HG03460 (cell line): Measurements from ENCODE around the gene GPBP1.
"Not testable (repeated sequence)": the region's sequence is repeated elsewhere in the genome, so short reads cannot be mapped to it uniquely, and the experiment has no call there.

Source experiments
- ATAC-seq: cut with Tn5 transposase; IDR thresholded peaks from one replicate; pipeline ENCODE4 v1.9.1; 2021; ENCODE audit not compliant: unreplicated experiment

Gene GPBP1

DNA sequence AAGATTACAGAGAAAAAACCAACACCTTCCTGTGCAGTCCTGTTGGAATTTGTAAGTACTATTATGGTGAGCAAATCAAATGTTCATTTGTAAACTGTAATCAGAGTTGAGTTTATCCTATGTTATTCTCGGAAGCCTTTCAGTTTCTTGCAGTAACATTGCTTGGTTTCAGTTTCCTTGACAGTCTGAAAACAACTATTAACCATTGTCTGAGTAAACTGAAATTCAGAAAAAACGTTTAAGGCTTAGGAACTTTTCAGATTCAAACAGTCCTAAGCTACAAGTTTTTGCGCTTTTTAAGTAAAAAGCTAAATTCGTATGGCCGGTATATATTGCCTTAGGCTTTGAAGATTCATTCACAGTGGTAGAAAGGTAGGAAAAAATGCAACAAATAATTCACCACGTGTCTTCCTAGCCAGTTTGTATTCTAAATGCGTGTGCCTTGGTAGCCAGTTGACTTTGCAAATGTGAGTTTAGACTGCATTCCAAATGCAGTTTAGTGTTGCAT lies 2.5 kb downstream of the GPBP1 start:
- no peak for ATAC-seq

DNA sequence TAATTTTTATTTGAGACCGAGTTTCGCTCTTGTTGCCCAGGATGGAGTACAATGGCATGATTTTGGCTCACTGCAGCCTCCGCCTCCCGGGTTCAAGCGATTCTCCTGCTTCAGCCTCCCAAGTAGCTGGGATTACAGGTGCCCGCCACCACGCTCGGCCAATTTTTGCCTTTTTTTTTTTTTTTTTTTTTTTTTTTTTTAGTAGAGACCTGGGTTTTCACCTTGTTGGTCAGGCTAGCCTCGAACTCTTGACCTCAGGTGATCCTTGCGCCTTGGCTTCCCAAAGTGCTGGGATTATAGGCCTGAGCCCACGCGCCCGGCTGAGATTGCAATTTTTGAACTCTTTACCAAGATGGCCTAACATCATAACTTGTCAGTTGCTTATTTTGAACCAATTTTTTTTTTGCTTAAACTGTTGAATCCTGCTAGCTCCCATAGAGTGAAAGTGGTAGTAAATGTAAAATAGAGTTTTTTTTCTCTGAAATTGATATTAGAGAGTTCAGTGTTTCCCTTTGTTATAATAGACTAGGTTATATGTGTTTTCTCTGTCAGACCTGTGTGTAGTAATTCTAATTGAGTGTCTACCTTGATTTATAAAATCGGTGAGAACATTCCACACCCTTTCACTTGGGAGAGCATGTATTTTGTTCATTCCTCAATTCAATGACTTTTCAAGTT lies 3.8 kb downstream of the GPBP1 start:
- ATAC-seq, result no peak

DNA sequence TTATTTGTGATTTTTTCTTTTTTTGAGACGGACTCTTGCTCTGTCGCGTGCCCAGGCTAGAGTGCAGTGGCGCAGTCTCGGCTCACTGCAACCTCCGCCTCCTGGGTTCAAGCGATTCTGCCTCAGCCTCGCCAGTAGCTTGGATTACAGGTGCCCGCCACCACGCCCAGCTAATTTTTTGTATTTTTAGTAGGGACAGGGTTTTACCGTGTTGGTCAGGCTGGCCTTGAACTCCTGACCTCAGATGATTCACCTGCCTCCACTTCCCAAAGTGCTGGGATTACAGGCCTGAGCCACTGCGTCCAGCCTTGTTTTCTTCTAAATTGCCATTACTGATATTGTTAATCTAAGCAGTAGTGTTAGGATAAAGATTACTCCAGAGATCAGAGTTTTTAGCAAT lies 4.4 kb downstream of the GPBP1 start:
- not testable (repeated sequence) for ATAC-seq

DNA sequence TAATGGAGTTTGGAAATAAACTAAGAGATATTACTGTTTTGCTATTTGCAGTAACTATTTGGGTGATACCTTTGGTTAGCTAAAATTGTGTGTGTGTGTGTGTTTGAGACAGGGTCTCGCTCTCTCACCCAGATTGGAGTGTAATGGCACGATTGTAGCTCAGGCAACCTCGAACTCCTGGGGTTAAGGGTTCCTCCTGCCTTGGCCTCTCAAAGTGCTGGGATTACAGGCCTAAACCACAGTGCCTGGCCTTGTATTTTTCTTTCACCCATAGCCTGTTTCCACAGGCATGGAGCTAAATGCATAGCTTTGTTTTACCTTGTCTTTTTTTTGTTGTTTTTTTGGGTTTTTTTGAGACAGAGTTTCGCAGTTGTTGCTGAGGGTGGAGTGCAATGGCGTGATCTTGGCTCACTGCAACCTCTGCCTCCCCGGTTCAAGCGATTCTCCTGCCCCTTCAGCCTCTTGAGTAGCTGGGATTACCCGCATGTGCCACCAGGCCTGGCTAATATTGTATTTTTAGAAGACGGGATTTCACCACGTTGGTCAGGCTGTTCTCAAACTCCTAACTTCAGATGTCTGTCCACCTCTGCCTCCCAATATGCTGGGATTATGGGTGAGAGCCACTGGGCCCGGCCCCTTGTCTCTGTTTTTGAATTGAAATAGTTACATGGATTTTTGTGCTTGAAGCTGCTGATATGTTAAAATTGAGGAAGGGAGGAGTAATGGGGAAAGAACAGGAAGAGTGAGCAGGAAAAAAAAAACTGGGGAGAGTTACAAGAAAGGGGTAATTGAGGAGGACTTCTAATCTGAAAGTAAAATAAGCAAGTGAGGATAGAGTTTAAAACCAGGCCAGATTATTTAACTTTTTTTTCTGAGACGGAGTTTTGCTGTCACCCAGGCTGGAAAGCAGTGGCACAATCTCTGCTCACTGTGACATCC lies 5.7 kb downstream of the GPBP1 start:
- ATAC-seq, result no peak

DNA sequence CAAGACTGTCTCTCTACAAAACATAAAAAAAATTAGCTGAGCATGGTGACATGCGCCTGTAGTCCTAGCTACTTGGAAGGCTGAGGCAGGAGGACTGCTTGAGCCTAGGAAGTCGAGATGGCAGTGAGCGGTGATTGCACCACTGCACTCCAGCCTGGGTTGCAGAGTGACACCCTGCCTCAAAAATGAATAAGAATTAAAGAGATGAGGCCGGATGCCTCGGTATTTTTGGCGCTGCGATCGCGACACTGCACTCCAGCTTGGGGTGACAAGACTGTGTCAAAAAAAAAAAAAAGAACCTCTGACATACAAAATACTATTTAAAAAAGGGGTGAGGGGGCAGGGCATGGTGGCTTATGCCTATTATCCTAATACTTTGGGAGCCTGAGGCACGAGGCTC lies 7.3 kb downstream of the GPBP1 start:
- ATAC-seq, result no peak

DNA sequence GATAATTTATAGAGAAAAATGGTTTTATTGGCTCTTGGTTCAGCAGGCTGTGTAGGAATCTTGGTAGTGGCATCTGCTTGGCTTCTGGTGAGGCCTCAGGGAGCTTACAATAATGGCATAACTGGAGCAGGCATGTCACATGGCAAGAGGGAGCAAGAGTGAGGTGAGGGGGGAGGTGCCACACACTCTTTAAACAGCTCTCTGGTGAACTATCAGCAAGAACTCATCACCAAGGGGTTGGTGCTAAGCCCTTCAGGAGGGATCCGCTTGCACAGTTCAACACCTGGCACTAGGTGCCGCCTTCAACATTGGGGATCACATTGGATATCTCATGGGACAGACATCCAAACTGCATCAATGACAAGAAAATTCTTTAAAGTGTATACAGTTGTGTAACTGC lies 10.5 kb downstream of the GPBP1 start:
- no peak for ATAC-seq

DNA sequence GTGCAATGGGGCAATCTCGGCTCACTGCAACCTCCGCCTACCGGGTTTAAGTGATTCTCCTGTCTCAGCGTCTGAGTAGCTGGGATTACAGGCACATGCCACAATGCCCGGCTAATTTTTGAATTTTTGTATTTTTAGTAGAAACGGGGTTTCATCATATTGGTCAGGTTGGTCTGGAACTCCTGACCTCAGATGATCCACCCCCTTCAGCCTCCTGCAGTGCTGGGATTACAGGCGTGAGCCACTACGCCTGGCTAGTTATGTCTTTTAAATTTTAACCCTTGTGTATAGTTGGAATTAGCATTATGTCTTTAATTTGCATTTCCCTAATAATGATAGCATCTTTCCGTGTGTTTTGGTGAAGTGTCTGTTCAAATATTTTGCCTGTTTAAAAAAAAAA lies 11.5 kb downstream of the GPBP1 start:
- ATAC-seq, result no peak

DNA sequence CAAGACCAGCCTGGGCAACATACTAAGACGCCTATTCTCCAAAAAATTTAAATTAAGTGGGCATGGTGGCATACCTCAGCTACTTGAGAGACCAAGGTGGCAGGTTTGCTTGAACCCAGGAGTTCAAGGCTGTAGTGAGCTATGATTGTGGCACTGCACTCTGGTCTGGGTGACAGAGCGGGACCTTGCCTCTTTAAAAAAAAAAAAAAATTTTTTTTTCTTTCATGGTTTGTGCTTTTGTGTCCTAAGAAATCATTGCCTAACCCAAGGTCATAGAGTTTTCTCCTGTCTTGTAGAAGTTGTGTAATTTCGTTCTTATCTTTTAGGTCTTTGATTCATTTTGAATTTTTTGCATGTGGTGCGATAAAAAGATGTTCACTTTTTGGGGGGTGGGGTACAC lies 12.3 kb downstream of the GPBP1 start:
- no peak for ATAC-seq

DNA sequence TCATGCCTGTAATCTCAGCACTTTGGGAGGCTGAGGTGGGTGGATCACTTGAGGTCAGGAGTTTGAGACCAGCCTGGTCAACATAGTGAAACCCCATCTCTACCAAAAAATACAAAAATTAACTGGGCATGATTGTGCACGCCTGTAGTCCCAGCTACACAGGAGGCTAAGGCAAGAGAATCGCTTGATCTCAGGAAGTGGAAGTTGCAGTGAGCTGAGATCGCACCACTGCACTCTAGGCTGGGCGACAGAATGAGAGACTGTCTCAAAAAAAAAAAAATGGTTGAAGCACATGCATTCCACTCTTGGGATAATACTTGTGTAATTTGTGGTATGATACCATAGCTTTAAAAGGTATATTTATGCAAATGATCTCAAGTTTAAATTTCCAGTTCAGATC lies 14.1 kb downstream of the GPBP1 start:
- not testable (repeated sequence) for ATAC-seq

DNA sequence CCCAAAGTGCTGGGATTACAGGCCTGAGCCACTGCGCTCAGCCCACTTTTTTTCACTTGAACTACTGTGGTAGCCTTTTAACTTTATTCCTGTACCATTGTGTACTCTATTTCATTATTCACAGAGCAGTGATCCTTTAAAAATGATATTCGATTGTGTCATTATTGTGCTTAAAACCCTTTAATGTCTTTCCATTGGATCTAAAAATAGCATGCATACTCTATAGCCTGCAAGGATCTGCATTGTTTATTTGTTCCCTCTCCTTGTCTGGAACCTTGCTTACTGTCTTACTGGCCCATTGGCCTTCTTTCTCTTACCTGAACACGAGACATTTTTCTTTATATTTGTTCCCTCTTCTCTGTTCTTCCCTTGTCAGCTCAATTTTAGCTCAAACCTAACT lies 15.7 kb downstream of the GPBP1 start:
- no peak for ATAC-seq

DNA sequence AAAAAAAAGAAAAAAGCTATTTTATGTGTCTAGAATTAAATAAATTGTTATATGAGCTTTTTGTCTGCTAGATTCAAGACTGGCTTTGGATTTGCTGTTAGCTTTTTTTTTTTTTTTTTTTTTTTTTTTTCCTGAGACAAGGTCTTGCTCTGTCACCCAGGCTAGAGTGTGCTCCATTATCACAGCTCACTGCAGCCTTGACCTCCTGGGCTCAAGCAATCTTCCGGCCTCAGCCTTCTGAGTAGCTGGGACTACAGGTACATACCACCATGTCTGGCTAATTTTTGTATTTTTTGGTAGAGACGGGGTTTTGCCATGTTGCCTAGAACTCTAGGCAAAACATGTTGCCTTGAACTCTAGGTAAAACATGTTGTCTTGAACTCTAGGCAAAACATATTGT lies 16.7 kb downstream of the GPBP1 start:
- ATAC-seq, result no peak

DNA sequence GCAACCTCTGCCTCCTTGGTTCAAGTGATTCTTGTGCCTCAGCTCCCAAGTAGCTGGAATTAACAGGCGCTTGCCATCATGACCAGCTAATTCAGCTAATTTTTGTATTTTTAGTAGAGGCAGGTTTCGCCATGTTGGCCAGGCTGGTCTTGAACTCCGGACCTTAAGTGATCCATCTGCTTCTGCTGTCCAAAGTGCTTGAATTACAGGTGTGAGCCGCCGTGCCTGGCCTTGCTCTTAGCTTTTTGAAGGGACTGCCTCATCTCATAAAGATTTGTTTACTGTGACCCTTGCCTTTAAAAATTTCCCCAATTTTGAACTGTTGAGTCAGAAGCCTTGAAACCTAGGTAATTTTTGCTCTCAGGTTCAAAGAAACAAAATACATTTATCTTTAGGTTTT lies 17.3 kb downstream of the GPBP1 start:
- ATAC-seq, result no peak

DNA sequence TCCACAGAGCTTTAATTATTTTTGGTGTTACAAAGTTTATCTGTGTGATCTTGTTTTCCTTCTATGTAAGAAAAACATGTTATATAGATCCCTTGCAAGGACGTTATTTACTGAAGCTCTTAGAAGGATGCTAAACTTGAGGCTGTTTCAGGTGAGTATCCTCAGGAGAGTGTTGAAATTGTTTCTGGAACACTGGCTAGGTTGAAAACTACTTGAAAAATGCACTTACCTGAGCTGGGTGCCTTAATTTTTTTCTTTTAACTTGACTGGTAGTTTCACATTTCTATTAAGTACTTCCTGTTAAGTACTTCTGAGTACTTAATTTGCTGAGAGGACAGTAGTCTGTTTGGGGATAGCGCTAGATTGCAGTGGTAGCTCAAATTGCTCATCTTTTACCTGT lies 18.1 kb downstream of the GPBP1 start:
- no peak for ATAC-seq

DNA sequence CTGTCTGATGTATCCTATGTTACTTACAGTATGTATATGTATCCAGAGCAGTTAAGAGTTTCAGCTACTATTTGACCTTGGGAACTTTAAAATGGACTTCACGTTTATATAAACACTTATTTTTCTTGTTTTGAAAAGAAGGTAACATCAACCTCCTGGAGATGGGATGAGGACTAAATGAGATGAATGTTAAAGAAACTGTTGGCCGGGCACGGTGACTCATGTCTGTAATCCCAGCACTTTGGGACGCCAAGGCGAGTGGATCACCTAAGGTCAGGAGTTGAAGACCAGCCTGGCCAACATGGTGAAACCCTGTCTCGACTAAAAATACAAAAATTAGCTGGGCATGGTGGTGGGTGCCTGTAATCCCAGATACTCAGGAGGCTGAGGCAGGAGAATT lies 19.0 kb downstream of the GPBP1 start:
- ATAC-seq, result not testable (repeated sequence)

DNA sequence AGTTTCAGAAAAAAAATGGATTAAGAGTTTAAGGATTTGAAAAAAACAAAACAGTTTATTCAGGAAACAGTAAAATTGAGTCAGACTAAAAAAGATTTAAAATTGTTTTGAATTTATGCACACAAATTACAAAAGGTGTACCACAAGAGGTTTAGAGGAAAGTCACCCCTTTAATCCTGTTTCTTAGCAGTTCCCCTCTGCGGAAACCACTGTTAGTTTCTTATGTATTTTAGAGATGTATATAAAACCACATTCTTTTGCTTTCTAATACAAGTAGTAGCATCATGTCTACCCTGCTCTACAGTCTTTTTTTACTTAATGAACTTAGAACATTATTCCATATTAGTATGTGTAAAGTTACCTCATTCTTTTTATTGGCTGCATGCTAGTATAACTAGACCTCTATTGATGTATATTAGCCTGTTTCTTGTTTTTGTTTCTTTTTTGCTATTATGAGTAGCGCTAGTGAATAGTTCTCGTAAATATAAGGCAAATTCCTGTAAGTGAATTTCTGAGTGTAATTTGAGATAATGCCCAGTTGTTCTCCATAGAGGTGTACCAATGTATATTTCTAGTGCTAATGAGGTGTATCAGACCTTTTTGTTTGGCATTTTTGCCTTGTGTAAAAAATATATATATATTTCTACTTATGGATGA lies 20.0 kb downstream of the GPBP1 start:
- ATAC-seq, result no peak

DNA sequence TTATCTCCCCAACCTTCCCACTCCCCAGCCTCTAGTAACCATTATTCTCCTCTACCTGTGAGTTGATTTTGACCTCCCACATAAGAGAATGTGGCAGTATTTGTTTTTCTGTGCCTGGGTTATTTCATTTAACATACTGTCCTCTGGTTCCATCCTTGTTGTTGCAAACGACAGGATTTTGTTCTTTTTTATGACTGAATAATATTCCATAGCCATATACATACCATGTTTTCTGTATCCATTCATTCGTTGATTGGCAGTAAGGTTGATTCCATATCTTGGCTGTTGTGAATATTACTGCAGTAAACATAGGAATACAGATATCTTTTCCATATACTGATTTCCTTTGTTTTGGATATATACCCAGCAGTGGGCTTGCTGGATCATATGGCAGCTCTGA lies 20.8 kb downstream of the GPBP1 start:
- no peak for ATAC-seq

DNA sequence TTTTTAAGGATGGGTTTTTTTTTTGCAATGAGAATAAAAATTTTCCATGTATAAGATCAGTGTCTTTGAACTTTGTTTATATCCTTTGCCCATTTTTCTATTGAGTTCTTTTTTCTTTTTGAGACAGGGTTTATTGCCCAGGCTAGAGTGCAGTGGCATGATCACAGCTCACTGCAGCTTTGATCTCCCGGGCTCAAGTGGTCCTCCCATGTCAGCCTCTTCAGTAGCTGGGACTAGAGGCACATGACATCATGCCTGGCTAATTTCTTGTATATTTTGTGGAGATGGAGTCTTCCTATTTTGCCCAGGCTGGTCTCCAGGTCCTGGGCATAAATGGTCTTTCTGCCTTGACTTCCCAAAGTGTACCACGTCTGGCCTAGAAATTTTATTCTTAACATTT lies 21.2 kb downstream of the GPBP1 start:
- no peak for ATAC-seq

DNA sequence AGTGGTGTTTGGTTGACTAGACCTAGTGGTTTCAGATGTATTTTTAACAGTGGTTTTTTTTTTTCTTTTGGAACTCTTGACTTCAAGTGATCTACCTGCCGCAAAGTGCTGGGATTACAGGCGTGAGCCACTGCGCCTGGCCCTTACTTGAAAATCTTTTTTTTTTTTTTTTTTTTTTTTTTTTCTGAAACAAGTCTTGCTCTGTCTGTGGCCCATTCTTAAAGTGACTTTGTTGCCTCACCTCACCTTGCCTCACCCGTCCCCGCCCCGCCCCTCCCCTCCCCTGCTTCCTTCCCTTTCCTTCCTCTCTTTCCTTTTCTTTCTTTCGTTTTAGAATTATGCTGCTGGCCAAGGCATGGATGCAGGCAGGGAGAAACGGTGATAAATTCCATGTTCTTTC lies 26.0 kb downstream of the GPBP1 start:
- no peak for ATAC-seq

DNA sequence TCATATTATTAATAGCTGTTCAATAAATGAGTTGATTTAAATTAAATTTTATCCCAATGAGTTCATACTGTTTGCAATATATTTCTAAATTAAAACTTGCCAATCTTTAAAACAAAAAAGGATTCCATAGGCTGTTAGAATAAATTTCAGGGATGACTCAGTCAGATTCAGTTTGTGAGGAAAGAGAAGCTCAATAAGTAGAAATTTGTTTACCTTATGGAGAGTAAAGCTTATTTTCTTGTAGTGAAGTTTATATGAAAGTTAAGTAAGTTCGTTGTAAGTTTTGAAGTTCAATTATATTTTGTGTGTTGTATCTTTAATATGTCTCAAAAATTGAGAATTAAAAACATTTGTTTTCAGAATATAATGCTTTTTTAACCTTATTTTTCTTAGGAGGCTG lies 29.0 kb downstream of the GPBP1 start:
- no peak for ATAC-seq

DNA sequence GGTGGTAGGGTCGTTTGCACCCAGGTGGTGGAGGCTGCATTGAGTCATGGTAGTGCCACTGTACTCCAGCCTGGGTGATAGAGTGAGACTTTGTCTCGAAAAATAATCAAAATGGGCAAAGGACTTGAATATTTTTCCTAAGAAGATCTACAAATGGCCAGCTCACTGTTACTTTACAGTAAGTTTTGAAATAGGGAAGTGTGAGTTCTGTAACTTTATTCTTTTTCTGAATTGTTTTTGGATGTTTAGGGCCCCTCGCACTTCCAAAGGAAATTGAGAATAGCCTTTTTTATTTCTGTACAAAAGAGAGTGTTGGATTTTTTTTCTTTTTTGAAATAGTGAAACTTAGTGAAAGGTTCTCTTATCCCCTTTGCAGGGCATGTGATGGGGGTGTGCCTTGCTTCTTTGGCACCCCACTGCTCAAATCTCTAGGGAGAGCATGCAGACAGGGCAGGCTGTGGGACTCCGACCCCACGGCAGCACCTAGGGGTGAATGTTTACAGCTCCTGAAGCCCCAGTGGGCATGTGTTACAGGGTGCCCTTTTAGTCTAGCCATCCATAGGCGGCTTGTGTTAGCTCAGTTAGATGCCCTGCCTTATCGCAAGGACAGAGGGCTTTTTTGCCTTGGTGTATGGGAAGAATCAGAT lies 33.3 kb downstream of the GPBP1 start:
- ATAC-seq, result no peak

DNA sequence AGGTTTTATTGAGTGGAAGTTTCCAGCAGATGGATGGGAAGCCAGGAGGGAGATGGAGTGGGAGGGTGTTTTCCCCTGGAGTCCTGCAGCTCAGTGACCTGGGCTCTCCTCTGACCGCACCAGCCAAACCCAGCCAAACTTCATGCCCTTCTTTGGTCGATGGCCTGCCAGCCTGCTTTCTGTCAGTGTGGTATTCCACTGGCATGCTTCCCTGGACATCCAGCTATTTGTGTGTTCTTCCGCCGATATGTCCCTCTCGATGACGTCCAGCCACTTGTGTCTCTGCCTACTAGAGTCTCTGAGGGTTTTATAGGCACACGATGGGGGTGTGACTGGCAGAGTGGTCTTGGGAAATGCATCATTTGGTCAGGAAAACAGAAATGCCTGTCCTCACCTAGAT lies 33.8 kb downstream of the GPBP1 start:
- no peak for ATAC-seq
